Sigmoid colon (tissue), 7 donors: Measurements from ENCODE around the gene ARHGDIB. TPM values are rescaled to one million over a fixed set of nuclear protein-coding genes. Genes with fewer than 3 reads are reported as not detected.
A peak's percentile ranks its signal among the peaks of the same experiment; 100 is the strongest.

Experiments used
- DNase-seq: peaks from one replicate; pipeline ENCODE4 v3.0.0-alpha.2; 2019
- H3K27ac ChIP-seq, 4 donors: fragments of 200-600 bp; sonication (generic); one replicate each; pipeline ENCODE4 v1.5.1; 2016 to 2019; ENCODE audit warnings: mild to moderate bottlenecking in 1 of 4
- H3K27me3 ChIP-seq, 3 donors: fragments of 200-600 bp; sonication (generic); one replicate each; pipeline ENCODE4 v1.5.1; 2019; ENCODE audit warnings: mild to moderate bottlenecking in 1 of 3
- H3K36me3 ChIP-seq, 4 donors: fragments of 200-600 bp; sonication (generic); one replicate each; pipeline ENCODE4 v1.5.1; 2016 to 2019
- H3K4me1 ChIP-seq, 4 donors: fragments of 200-600 bp; sonication (generic); one replicate each; pipeline ENCODE4 v1.5.1; 2017 to 2019
- H3K4me3 ChIP-seq, 4 donors: fragments of 200-600 bp; sonication (generic); one replicate each; pipeline ENCODE4 v1.5.1; 2017 to 2019; ENCODE audit warnings: mild to moderate bottlenecking in 2 of 4, moderate library complexity in 1 of 4
- H3K9me3 ChIP-seq, 4 donors: fragments of 200-600 bp in 3 of 4; sonication (generic) in 3 of 4; one replicate each; pipeline versions ENCODE4 v1.5.1 to v1.6.1; 2013 to 2019
- EP300 ChIP-seq, 4 donors: sonication (generic); formaldehyde crosslinking; IDR thresholded peaks; one replicate each; pipeline ENCODE4 v1.6.1; 2017; ENCODE audit warnings: antibody characterized with exemption in 4 of 4
- POLR2A ChIP-seq, 2 donors: fragments of 450-650 bp; IDR thresholded peaks; one replicate each; pipeline ENCODE4 v1.6.1; 2016; ENCODE audit warnings: antibody characterized with exemption in 2 of 2, mild to moderate bottlenecking in 2 of 2, moderate library complexity in 2 of 2
- POLR2AphosphoS5 ChIP-seq, 4 donors: sonication (generic); formaldehyde crosslinking; IDR thresholded peaks; one replicate each; pipeline ENCODE4 v1.6.1; 2017; ENCODE audit warnings: antibody characterized with exemption in 4 of 4
- WGBS, 2 donors: extraction: QIAGEN DNeasy Blood & Tissue Kit; methylation state at CpG; one replicate each; pipeline ENCODE4 v1.1.7; 2013; 5-methylcytosine and 5-hydroxymethylcytosine counted together
- intact Hi-C: fragments of 100-400 bp; cut with DNase I; formaldehyde crosslinking; loops from one replicate; pipeline ENCODE4 v1.15.1; 2023
- polyA plus RNA-seq, 3 donors: library from polyadenylated mRNA; stranded (reverse); fragments of 200-250 nt; gene quantifications; one replicate each; pipeline ENCODE4 v1.2.3, GENCODE V29; 2013
- total RNA-seq, 4 donors: library from RNA; depleted of rRNA; stranded (reverse); fragments of >200 nt; gene quantifications; one replicate each; pipeline ENCODE4 v1.1.0, GENCODE V29; 2016
- TF ChIP-seq, protein P1 (sequence below), 4 experiments: fragments of 450-650 bp in 3 of 4; fragments of 200-600 bp in 1 of 4; IDR thresholded peaks; one replicate each; pipeline ENCODE4 v1.5.1; 2016 to 2019; ENCODE audit warnings: antibody characterized with exemption in 4 of 4, mild to moderate bottlenecking in 3 of 4, moderate library complexity in 2 of 4
- donor health status: healthy with polysubstance abuse.
- donor health status: Bipolar disorder and iron deficiency.
- donor health status: healthy.

ARHGDIB gene
- total and polyA plus RNA-seq, 7 donors, result 21.0 to 304 (median 71.4) TPM

DNA sequence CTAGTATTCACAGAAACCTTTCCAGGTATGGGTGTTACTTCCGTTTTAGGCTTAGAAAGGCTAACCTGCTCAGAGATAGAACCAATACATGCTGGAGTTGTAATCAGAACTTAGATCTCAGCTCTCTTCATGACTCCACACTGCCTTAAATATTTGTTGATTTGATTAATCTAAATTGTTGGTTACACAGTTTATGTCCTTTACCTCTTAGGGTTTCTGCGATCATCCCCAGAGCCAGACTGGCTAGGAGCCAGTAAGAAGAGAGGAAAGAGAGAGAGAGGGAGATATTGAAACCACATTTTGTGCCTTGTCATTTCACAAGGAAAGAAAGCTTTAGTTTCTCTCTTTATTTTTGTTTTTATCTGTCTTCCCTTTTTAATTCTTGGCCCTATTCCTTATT is 58.9 kb downstream of the ARHGDIB start:
- Histone ChIP-seq H3K27me3 (no peaks in the 10 kb centered on the region), H3K9me3 (no peaks in the 10 kb centered on the region), H3K27ac (peak overlapping the region in 3 of 4 donors; percentile 3 to 36 (median 29)), H3K36me3 (no peaks in the 10 kb centered on the region), H3K4me3 (no peak overlapping the region), H3K4me1 (peaks cover 0 to 14% (median 11%) of the 10 kb centered on the region in 4 donors)
- intact Hi-C loops, result no loop called here
- 69 to 80% methylated on average over 2 of the region's 2 CpGs for WGBS, 2 donors
- DNase-seq, result no peak
- TF ChIP-seq POLR2AphosphoS5 (IDR thresholded peaks at IDR 0.05) (no peak), EP300 (IDR thresholded peaks at IDR 0.05) (no peak)

DNA sequence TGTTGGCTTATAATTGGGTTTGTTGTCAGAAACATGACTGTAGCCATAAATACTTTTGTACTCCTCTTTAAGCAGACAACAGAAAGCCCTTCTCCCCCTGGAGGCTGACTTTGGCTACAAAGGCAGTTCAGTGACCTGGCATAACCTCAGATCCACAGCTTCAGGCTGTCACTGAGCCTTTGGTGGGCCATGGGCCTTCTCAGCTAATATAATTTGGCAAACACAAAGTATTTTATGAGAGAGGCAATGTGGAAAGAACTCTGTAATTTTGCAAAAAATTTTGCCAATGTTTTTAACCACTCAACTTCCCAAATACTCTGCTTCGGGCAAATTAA is 60.2 kb downstream of the ARHGDIB start:
- H3K27ac ChIP-seq, result peak overlapping the region in 3 of 4 donors; percentile 6 to 36 (median 29)
- 89 to 94% methylated on average over 1 of the region's 1 CpG for WGBS, 2 donors
- peak in 1 of 4 donors; percentile 6 for TF ChIP-seq POLR2AphosphoS5 (IDR thresholded peaks at IDR 0.05)
- no peak for TF ChIP-seq EP300 (IDR thresholded peaks at IDR 0.05)
- no peak for TF ChIP-seq POLR2A (IDR thresholded peaks at IDR 0.05)
- peak; percentile 75 for DNase-seq
- H3K27me3 ChIP-seq, result no peaks in the 10 kb centered on the region
- no peak overlapping the region for H3K4me3 ChIP-seq
- no peaks in the 10 kb centered on the region for H3K9me3 ChIP-seq
- no peaks in the 10 kb centered on the region for H3K36me3 ChIP-seq
- intact Hi-C loops, result no loop called here
- peaks cover 0 to 25% (median 19%) of the 10 kb centered on the region in 4 donors for H3K4me1 ChIP-seq

DNA sequence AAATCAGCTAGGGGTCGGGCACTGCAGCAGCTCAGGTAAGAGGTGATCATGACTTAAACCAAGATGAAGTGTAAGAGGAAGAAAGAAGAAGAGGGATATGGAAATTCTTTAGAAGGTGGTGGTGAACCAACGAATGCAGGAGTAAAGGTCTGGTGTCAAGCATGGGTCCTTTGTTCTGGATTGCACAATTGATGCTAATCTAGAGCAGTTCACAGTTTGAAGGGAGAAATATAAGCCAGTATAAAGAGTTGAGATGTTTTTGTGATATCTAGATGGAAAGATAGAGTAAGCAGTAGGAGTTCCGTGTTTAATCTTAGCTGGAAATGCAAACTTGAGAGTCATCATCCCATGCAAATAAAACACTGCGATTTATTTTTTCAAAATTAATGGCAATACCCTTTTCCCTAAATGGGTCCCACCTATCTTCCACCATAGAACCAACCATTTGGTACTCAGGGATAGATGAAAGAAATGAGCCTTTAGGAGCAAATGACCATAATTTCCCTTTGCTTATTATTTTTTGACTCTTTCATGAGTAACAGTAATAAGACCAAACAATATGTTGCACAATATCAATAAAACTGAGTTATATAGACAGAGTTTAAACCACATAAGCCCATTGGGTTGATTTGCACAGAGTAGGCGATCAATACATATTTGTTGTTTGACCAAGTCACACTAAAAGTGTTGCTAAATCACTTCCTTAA is 60.7 kb downstream of the ARHGDIB start:
- no peak for DNase-seq
- peak overlapping the region in 1 of 4 donors; percentile 29 for H3K27ac ChIP-seq
- intact Hi-C loops, result no loop called here
- WGBS, 2 donors, result 87 to 94% methylated on average over 5 of the region's 5 CpGs
- H3K27me3 ChIP-seq, result no peaks in the 10 kb centered on the region
- TF ChIP-seq POLR2A (IDR thresholded peaks at IDR 0.05) (no peak), EP300 (IDR thresholded peaks at IDR 0.05) (no peak), POLR2AphosphoS5 (IDR thresholded peaks at IDR 0.05) (no peak)
- TF ChIP-seq, protein P1, sequence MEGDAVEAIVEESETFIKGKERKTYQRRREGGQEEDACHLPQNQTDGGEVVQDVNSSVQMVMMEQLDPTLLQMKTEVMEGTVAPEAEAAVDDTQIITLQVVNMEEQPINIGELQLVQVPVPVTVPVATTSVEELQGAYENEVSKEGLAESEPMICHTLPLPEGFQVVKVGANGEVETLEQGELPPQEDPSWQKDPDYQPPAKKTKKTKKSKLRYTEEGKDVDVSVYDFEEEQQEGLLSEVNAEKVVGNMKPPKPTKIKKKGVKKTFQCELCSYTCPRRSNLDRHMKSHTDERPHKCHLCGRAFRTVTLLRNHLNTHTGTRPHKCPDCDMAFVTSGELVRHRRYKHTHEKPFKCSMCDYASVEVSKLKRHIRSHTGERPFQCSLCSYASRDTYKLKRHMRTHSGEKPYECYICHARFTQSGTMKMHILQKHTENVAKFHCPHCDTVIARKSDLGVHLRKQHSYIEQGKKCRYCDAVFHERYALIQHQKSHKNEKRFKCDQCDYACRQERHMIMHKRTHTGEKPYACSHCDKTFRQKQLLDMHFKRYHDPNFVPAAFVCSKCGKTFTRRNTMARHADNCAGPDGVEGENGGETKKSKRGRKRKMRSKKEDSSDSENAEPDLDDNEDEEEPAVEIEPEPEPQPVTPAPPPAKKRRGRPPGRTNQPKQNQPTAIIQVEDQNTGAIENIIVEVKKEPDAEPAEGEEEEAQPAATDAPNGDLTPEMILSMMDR (IDR thresholded peaks at IDR 0.05), result no peak
- no peak overlapping the region for H3K4me3 ChIP-seq
- H3K9me3 ChIP-seq, result no peaks in the 10 kb centered on the region
- H3K36me3 ChIP-seq, result no peaks in the 10 kb centered on the region
- H3K4me1 ChIP-seq, result peaks cover 0 to 19% (median 15%) of the 10 kb centered on the region in 4 donors

DNA sequence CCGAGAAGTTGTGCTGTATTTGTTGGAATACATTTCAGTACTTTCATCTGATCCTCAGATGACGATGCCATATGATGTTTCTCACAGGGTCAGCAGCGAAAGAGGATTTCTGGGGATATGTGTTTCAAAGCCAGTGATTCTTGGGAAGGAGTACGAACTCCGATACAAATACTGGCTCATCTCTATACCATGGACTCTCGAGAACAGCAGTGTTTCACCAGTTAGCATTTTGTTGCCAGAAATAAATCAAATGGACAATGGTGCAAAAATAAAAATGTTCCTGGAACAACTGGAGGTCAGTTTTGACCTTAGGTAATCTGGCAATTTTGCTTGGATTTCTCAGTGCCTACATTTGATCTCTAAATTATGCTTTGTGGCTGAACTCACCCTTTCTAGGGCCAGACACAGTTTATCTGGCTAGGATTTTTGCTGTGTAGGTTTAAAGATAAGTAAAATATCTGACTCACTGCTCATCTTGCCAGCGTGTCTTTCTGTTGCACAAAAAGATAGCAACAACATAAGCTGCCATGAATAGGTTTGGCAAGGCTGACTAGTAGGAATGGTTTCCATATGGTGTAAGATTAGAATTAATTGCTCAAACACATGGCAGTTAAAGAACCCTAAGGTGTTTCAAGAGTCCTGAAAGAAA is 64.8 kb downstream of the ARHGDIB start:
- peak overlapping the region; percentile 10 to 70 (median 42) for H3K27ac ChIP-seq
- intact Hi-C loops, result no loop called here
- H3K9me3 ChIP-seq, result no peaks in the 10 kb centered on the region
- TF ChIP-seq, protein P1 (IDR thresholded peaks at IDR 0.05), result no peak
- peak in 3 of 4 donors; percentile 6 to 52 (median 30) for TF ChIP-seq POLR2AphosphoS5 (IDR thresholded peaks at IDR 0.05)
- no peaks in the 10 kb centered on the region for H3K27me3 ChIP-seq
- no peak overlapping the region for H3K4me3 ChIP-seq
- H3K36me3 ChIP-seq, result no peaks in the 10 kb centered on the region
- DNase-seq, result no peak
- H3K4me1 ChIP-seq, result peaks cover 0 to 11% (median 8%) of the 10 kb centered on the region in 4 donors
- 76 to 80% methylated on average over 7 of the region's 7 CpGs for WGBS, 2 donors

DNA sequence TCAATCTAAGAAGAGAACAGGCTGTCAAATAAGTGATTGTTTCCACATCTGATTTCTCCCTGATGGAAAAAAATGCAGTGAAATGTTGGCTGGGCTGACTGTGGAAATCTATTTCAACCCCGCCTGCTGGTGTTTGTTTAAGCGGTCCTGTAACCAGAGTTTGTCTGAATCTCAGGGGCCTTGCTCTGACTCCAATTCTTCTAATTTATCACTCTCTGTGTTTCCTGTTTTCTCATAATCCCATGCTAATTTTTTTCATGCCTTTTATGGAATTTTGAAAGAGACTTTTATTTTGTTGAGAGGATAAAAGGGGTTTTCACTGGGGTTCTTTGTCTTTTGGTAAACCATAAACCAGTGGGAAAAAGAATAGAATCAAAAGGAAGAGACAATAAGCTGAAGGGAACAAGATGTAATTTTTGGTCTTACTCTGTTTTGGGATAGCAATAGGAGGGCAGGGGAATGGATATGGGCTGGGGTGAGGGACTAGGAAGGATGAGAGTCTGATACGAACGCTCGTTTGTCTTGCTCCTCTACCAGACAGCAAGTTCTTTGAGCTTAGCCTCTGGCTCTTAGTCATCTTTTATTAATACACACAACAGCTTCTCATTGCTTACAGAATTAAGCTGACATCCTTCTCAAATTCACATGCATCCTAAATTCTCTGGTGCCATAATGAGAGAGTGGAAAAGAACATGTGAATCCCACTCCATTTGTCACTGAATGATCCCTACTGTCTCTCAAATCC is 67.7 kb downstream of the ARHGDIB start:
- Histone ChIP-seq H3K27me3 (no peaks in the 10 kb centered on the region), H3K4me3 (no peak overlapping the region), H3K9me3 (no peaks in the 10 kb centered on the region), H3K4me1 (peaks cover 0 to 11% (median 8%) of the 10 kb centered on the region in 4 donors), H3K36me3 (no peaks in the 10 kb centered on the region), H3K27ac (peak overlapping the region; percentile 55 to 73 (median 67))
- intact Hi-C loops, result loop anchor here (2.0 kb wide), 1 partner anchor 51 kb away; the partner anchor contains the start of gene ART4
- TF ChIP-seq POLR2A (IDR thresholded peaks at IDR 0.05) (no peak), EP300 (IDR thresholded peaks at IDR 0.05) (no peak), POLR2AphosphoS5 (IDR thresholded peaks at IDR 0.05) (no peak)
- TF ChIP-seq, protein P1 (IDR thresholded peaks at IDR 0.05), result no peak
- 65 to 78% methylated on average over 5 of the region's 5 CpGs for WGBS, 2 donors
- no peak for DNase-seq
